GM23248 (cell line): ENCODE data around the gene ZNF684. TPM values are rescaled to one million over a fixed set of nuclear protein-coding genes. Genes with fewer than 3 reads are reported as not detected.

Experiments used
- DNase-seq: peaks from one replicate; pipeline ENCODE4 v3.0.0-alpha.2; 2015
- H2AFZ ChIP-seq: fragments of 200-600 bp; sonication (generic); 2 replicates; pipeline ENCODE4 v1.6.1; 2016; ENCODE audit warnings: antibody characterized with exemption
- H3F3A ChIP-seq: fragments of 200-600 bp; sonication (generic); 2 replicates; pipeline ENCODE4 v1.6.1; 2016; ENCODE audit warnings: mild to moderate bottlenecking, antibody characterized with exemption, mixed run types; ENCODE audit not compliant: insufficient read depth
- H3K27ac ChIP-seq: fragments of 200-600 bp; sonication (generic); 2 replicates; pipeline ENCODE4 v1.5.1; 2016; ENCODE audit warnings: mild to moderate bottlenecking
- H3K27me3 ChIP-seq: fragments of 200-600 bp; sonication (generic); replicated peaks from 2 replicates; pipeline ENCODE4 v1.6.1; 2016; ENCODE audit warnings: mild to moderate bottlenecking; ENCODE audit not compliant: insufficient read depth
- H3K36me3 ChIP-seq: fragments of 200-600 bp; sonication (generic); 2 replicates; pipeline ENCODE4 v1.6.1; 2016; ENCODE audit warnings: low read depth, mild to moderate bottlenecking
- H3K4me1 ChIP-seq: fragments of 200-600 bp; sonication (generic); 2 replicates; pipeline ENCODE4 v1.6.1; 2016; ENCODE audit warnings: mild to moderate bottlenecking; ENCODE audit not compliant: insufficient read depth
- H3K4me2 ChIP-seq: fragments of 200-600 bp; sonication (generic); one replicate; pipeline ENCODE4 v1.6.1; 2016; ENCODE audit warnings: mild to moderate bottlenecking; ENCODE audit not compliant: unreplicated experiment
- H3K4me3 ChIP-seq: fragments of 200-600 bp; sonication (generic); 2 replicates; pipeline ENCODE4 v1.5.1; 2016; ENCODE audit warnings: mild to moderate bottlenecking
- H3K79me2 ChIP-seq: fragments of 200-600 bp; sonication (generic); 2 replicates; pipeline ENCODE4 v1.6.1; 2016; ENCODE audit warnings: mild to moderate bottlenecking; ENCODE audit not compliant: insufficient read depth
- H3K9ac ChIP-seq: fragments of 200-600 bp; sonication (generic); 2 replicates; pipeline ENCODE4 v1.6.1; 2016; ENCODE audit warnings: mild to moderate bottlenecking
- H3K9me2 ChIP-seq: fragments of 200-600 bp; sonication (generic); 2 replicates; pipeline ENCODE4 v1.6.1; 2016; ENCODE audit warnings: mixed run types, mild to moderate bottlenecking, moderate library complexity; ENCODE audit not compliant: insufficient read depth
- H3K9me3 ChIP-seq: fragments of 200-600 bp; sonication (generic); one replicate; pipeline ENCODE4 v1.6.1; 2017; ENCODE audit warnings: low read depth
- H4K20me1 ChIP-seq: fragments of 200-600 bp; sonication (generic); 2 replicates; pipeline ENCODE4 v1.6.0; 2016; ENCODE audit not compliant: insufficient read depth
- EZH2 ChIP-seq: fragments of 200-600 bp; sonication (generic); IDR thresholded peaks from 2 replicates; pipeline ENCODE4 v1.6.1; 2018; ENCODE audit warnings: antibody characterized with exemption, mild to moderate bottlenecking; ENCODE audit not compliant: insufficient read depth, poor library complexity, severe bottlenecking
- EZH2phosphoT487 ChIP-seq: fragments of 200-600 bp; sonication (generic); IDR thresholded peaks from 2 replicates; pipeline ENCODE4 v1.6.1; 2018; ENCODE audit warnings: antibody characterized with exemption, moderate library complexity, mild to moderate bottlenecking, low read depth; ENCODE audit not compliant: insufficient read depth
- WGBS, 2 experiments: methylation state at CpG; one replicate each; pipeline ENCODE4 v1.1.6; 2015 to 2017; ENCODE audit warnings: low lambda C conversion rate in 2 of 2, low coverage in 1 of 2; ENCODE audit errors: missing lambda C conversion rate in 2 of 2; 5-methylcytosine and 5-hydroxymethylcytosine counted together
- in situ Hi-C: fragments of 300-500 bp; cut with MboI; formaldehyde crosslinking; loops from 2 replicates; pipeline ENCODE4 v1.15.0; 2020
- polyA plus RNA-seq: library from polyadenylated mRNA; unstranded; fragments of >200 nt; fragmentation: Nextera tagmentation; extraction: Ambion mirVana; gene quantifications from 2 replicates; pipeline ENCODE4 v1.2.1, GENCODE V29; 2016
- small RNA-seq: library from RNA; depleted of rRNA; stranded (forward); fragments of <200 nt; gene quantifications from one replicate; pipeline ENCODE3, GENCODE V24; 2014; ENCODE audit warnings: low read depth, low replicate concordance
- total RNA-seq: library from RNA; depleted of rRNA; stranded (reverse); fragments of >200 nt; shearing (Covaris generic); gene quantifications from 2 replicates; pipeline ENCODE4 v1.2.3, GENCODE V29; 2014; rRNA removed

Gene ZNF684
- total and polyA plus RNA-seq, 2 experiments from 2014 or later = 3.3 to 9.1 TPM

DNA sequence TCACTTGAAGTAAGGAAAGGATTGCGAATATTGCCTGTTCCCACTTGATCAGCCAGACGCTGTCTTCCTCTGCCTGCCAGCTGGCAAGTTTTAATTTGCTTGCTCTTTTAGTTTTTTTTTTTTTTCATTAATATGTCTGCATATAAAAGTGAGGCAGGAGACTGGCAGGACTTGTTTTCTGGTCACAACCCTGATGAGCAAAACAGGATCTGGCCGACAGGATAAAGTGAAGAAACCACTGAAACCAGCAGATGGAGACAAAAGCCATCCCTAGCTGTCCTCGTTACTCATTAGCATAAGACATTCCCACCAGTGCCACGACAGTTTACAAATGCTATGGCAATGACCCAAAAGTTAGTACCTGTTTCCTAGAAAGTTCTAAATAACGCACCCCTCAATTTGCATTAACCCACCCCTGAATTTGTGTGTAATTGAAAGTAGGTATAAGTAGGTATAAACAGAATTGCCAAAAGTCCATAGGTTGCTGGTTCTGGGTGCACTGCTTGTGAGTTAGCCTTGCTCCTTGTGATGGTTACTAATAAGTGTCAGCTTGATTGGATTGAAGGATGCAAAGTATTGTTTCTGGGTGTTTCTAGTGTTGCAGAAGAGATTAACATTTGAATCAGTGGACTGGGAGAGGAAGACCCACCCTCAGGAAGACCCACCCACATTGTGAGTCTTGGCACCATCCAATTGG lies 60.8 kb downstream of the ZNF684 start:
- in situ Hi-C loops = no loop called here
- H3K27me3 ChIP-seq = no peaks in the 10 kb centered on the region; the same call in 1 of the 2 replicates
- no peak overlapping the region for H3K4me3 ChIP-seq
- H3K36me3 ChIP-seq = no peaks in the 10 kb centered on the region
- no peaks in the 10 kb centered on the region for H3K4me1 ChIP-seq
- H3K9me3 ChIP-seq = no peaks in the 10 kb centered on the region
- TF ChIP-seq EZH2phosphoT487 (no peak), EZH2 (no peak)
- no peaks in the 10 kb centered on the region for H3F3A ChIP-seq
- no peak overlapping the region for H2AFZ ChIP-seq
- H3K4me2 ChIP-seq = no peak overlapping the region
- H3K27ac ChIP-seq = no peak overlapping the region
- DNase-seq = peak; percentile 69
- no peaks in the 10 kb centered on the region for H4K20me1 ChIP-seq
- H3K79me2 ChIP-seq = no peaks in the 10 kb centered on the region
- no peak overlapping the region for H3K9ac ChIP-seq
- 8 to 9% methylated on average over 6 of the region's 6 CpGs for WGBS, 2 experiments
- H3K9me2 ChIP-seq = no peaks in the 10 kb centered on the region

DNA sequence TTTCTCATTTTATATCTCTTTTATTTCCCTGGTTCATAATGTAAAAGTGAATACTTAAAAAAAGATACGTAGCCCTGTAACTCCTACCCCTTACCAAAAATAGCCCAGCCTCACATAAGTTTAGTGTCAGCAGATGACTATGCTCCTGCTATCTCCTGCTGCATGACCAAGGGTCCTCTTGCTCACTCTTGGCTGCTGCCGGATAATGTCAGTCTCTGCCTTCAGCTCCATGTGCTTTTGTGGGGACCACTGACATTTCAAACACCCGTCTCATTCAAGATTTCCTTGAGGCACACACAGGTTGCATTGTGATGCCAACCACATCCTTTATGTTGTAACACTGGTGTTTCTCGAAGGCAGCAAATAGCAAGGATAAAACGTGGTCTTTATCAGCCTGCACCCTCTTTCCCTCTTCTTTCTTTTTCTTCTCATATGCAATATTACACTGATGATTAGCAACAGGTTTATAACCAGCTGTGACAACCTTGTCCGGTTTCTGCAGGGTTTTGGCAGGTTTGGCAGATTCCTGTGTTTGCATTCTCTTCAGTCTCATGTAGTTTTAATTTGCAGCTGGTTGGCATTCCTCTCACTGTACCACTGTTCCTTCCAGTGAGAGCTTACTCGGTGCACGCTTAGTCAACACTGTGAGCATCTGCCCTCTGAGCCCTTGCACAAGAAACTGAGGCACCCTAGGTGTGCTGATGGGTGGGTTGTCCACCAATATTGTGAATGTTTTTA lies 62.2 kb downstream of the ZNF684 start:
- no peak overlapping the region for H3K9ac ChIP-seq
- no peaks in the 10 kb centered on the region for H3F3A ChIP-seq
- in situ Hi-C loops = no loop called here
- H3K9me3 ChIP-seq = no peaks in the 10 kb centered on the region
- no peaks in the 10 kb centered on the region for H4K20me1 ChIP-seq
- no peak overlapping the region for H3K27ac ChIP-seq
- H3K36me3 ChIP-seq = no peaks in the 10 kb centered on the region
- WGBS, 2 experiments = 43 to 46% methylated on average over 8 of the region's 8 CpGs
- H3K4me1 ChIP-seq = no peaks in the 10 kb centered on the region
- no peak overlapping the region for H3K4me3 ChIP-seq
- DNase-seq = no peak
- no peaks in the 10 kb centered on the region for H3K79me2 ChIP-seq
- H3K27me3 ChIP-seq = no peaks in the 10 kb centered on the region; the same call in 1 of the 2 replicates
- no peaks in the 10 kb centered on the region for H3K9me2 ChIP-seq
- H2AFZ ChIP-seq = no peak overlapping the region
- no peak for TF ChIP-seq EZH2
- H3K4me2 ChIP-seq = no peak overlapping the region

DNA sequence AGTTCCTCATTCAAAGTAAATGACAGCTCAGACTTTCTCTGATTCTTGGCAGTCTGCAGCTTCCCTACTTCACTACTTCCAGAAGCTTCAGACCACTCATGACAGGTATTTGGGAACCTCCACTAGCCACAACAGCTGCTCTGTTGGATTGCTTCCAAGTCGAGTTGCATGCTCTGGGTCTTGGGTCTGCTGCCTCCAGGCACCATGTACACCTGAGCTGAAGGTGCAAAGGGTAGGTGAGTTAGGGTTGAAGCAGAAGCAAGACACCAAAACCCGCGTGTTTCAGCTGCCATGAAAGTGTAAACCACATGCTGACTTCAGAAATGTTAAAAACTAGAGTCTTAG lies 62.7 kb downstream of the ZNF684 start:
- no peak for TF ChIP-seq EZH2
- TF ChIP-seq EZH2phosphoT487 = no peak
- H3K9me3 ChIP-seq = no peaks in the 10 kb centered on the region
- H3K27me3 ChIP-seq = no peaks in the 10 kb centered on the region; the same call in none of the 2 replicates
- no peaks in the 10 kb centered on the region for H3K4me1 ChIP-seq
- in situ Hi-C loops = no loop called here
- no peaks in the 10 kb centered on the region for H3F3A ChIP-seq
- H4K20me1 ChIP-seq = no peaks in the 10 kb centered on the region
- H3K4me2 ChIP-seq = no peak overlapping the region
- H3K9me2 ChIP-seq = no peaks in the 10 kb centered on the region
- H2AFZ ChIP-seq = no peak overlapping the region
- no peak for DNase-seq
- WGBS, 2 experiments = 31 to 46% methylated on average over 3 of the region's 3 CpGs
- no peak overlapping the region for H3K4me3 ChIP-seq
- no peaks in the 10 kb centered on the region for H3K36me3 ChIP-seq
- H3K27ac ChIP-seq = no peak overlapping the region
- no peaks in the 10 kb centered on the region for H3K79me2 ChIP-seq
- no peak overlapping the region for H3K9ac ChIP-seq

DNA sequence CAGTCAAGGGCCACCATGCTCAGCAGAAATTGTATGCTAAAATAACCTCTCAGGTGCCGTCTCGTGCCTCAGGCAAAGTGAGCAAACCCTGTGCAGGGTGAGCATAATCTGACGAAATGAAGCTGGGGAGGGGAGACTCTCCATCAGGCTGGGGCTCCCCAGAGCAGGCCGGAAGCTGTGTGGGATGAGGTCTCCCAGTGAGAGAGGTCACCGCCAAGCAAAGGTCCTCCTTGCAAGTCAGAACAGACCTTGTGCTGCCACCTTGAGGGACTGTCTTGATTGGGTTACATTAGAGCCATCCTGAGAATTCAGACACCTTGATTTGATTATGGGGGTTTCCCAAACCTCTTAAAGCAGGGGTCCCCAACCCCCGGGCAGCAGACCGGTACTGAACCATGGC lies 64.2 kb downstream of the ZNF684 start:
- Histone ChIP-seq H3K4me3 (no peak overlapping the region), H3K9me2 (no peaks in the 10 kb centered on the region), H3K4me1 (no peaks in the 10 kb centered on the region), H3K9me3 (no peaks in the 10 kb centered on the region), H2AFZ (no peak overlapping the region), H3K4me2 (no peak overlapping the region), H3K36me3 (no peaks in the 10 kb centered on the region), H4K20me1 (no peaks in the 10 kb centered on the region), H3K27me3 (no peaks in the 10 kb centered on the region; the same call in none of the 2 replicates), H3K27ac (no peak overlapping the region), H3K9ac (no peak overlapping the region), H3K79me2 (no peaks in the 10 kb centered on the region), H3F3A (no peaks in the 10 kb centered on the region)
- no peak for TF ChIP-seq EZH2
- TF ChIP-seq EZH2phosphoT487 = no peak
- 84 to 85% methylated on average over 7 of the region's 7 CpGs for WGBS, 2 experiments
- in situ Hi-C loops = no loop called here
- DNase-seq = no peak

Small RNA genes within 50 kb of the gene (small RNA-seq; reads per million reads assigned to genes)
- gene AL356379.1 = not detected

Other genes starting within 250 kb of the ZNF684 start
- gene COL9A2, start 214.4 kb upstream of the ZNF684 start, total RNA-seq = 0.89 and 2.8 TPM in 2 replicates
- 0.80 and 0.91 TPM in 2 replicates for gene COL9A2, start 214.4 kb upstream of the ZNF684 start, polyA plus RNA-seq
- 14.3 and 15.6 TPM in 2 replicates for gene SMAP2, start 157.9 kb upstream of the ZNF684 start, total RNA-seq
- gene SMAP2, start 157.9 kb upstream of the ZNF684 start, polyA plus RNA-seq = 12.2 and 13.0 TPM in 2 replicates
- 3.0 and 4.2 TPM in 2 replicates for gene ZFP69B, start 81.2 kb upstream of the ZNF684 start, total RNA-seq
- 3.7 and 3.9 TPM in 2 replicates for gene ZFP69B, start 81.2 kb upstream of the ZNF684 start, polyA plus RNA-seq
- 1.9 and 2.9 TPM in 2 replicates for gene ZFP69, start 54.3 kb upstream of the ZNF684 start, total RNA-seq
- 2.5 and 3.8 TPM in 2 replicates for gene ZFP69, start 54.3 kb upstream of the ZNF684 start, polyA plus RNA-seq
- gene EXO5, start 22.9 kb upstream of the ZNF684 start, total RNA-seq = 6.6 and 23.8 TPM in 2 replicates
- 8.6 and 11.2 TPM in 2 replicates for gene EXO5, start 22.9 kb upstream of the ZNF684 start, polyA plus RNA-seq
- gene RIMS3, start 134.0 kb downstream of the ZNF684 start, total RNA-seq = 0.25 TPM in 1 of 2 replicates, not detected in the other
- gene RIMS3, start 134.0 kb downstream of the ZNF684 start, polyA plus RNA-seq = 0.08 and 0.18 TPM in 2 replicates
- 23.7 and 24.5 TPM in 2 replicates for gene NFYC, start 160.1 kb downstream of the ZNF684 start, total RNA-seq
- 28.3 and 33.1 TPM in 2 replicates for gene NFYC, start 160.1 kb downstream of the ZNF684 start, polyA plus RNA-seq